ENCODE measurements around the gene PMS2.
"Not testable (repeated sequence)": the region's sequence is repeated elsewhere in the genome, so short reads cannot be mapped to it uniquely, and the experiment has no call there.

Gene PMS2

GRCh38 chr7:6015917-6016652 lies 7.2 kb upstream of the PMS2 start:
- no peak for DNase-seq (ENCODE audit: low read depth in 2 of 2)

GRCh38 chr7:6012355-6013104 lies 3.7 kb upstream of the PMS2 start:
- no peak for DNase-seq (ENCODE audit: low read depth in 2 of 2)

- DNase-seq (ENCODE audit: low read depth in 2 of 2), result no peak
These were observed 2.7 kb upstream of the PMS2 start for GRCh38 chr7:6011541-6011940.

GRCh38 chr7:6010370-6010769 lies 1.5 kb upstream of the PMS2 start:
- DNase-seq (ENCODE audit: low read depth in 2 of 2), result not testable (repeated sequence)

GRCh38 chr7:6007835-6008590 lies 836 bp downstream of the PMS2 start:
- DNase-seq (ENCODE audit: low read depth in 2 of 2), result not testable (repeated sequence)

- DNase-seq (ENCODE audit: low read depth in 2 of 2), result no peak
These were observed 1.5 kb downstream of the PMS2 start for GRCh38 chr7:6007386-6007785.

- DNase-seq (ENCODE audit: low read depth in 2 of 2), result peak in 1 of 2 donors; percentile 25
These were observed 11.5 kb downstream of the PMS2 start for GRCh38 chr7:5997210-5997808.

- DNase-seq (ENCODE audit: low read depth in 2 of 2), result not testable (repeated sequence)
These were observed 21.8 kb downstream of the PMS2 start for GRCh38 chr7:5987061-5987460.

GRCh38 chr7:5979680-5980314 lies 29.1 kb downstream of the PMS2 start:
- not testable (repeated sequence) for DNase-seq (ENCODE audit: low read depth in 2 of 2)

GRCh38 chr7:5973580-5973979 lies 35.3 kb downstream of the PMS2 start:
- DNase-seq (ENCODE audit: low read depth in 2 of 2), result not testable (repeated sequence)

GRCh38 chr7:5970347-5970911 lies 38.4 kb downstream of the PMS2 start, which contains the start of gene RSPH10B:
TSS of gene RSPH10B (minus strand) at chr7:5970689. CDS start at chr7:5967116, 3,573 bp downstream.
- DNase-seq (ENCODE audit: low read depth in 2 of 2), result not testable (repeated sequence)

- not testable (repeated sequence) for DNase-seq (ENCODE audit: low read depth in 2 of 2)
These were observed 45.0 kb downstream of the PMS2 start for GRCh38 chr7:5963810-5964209.

- DNase-seq (ENCODE audit: low read depth in 2 of 2), result not testable (repeated sequence)
These were observed 45.6 kb downstream of the PMS2 start for GRCh38 chr7:5963205-5963604.

GRCh38 chr7:5934945-5935450 lies 73.9 kb downstream of the PMS2 start:
- not testable (repeated sequence) for DNase-seq (ENCODE audit: low read depth in 2 of 2)

- DNase-seq (ENCODE audit: low read depth in 2 of 2), result not testable (repeated sequence)
These were observed 76.8 kb downstream of the PMS2 start for GRCh38 chr7:5931905-5932644.

GRCh38 chr7:5931250-5931649 lies 77.6 kb downstream of the PMS2 start:
- DNase-seq (ENCODE audit: low read depth in 2 of 2), result not testable (repeated sequence)

- DNase-seq (ENCODE audit: low read depth in 2 of 2), result not testable (repeated sequence)
These were observed 78.6 kb downstream of the PMS2 start for GRCh38 chr7:5930290-5930689.

GRCh38 chr7:5926263-5926870 lies 82.5 kb downstream of the PMS2 start:
- not testable (repeated sequence) for DNase-seq (ENCODE audit: low read depth in 2 of 2)

- DNase-seq (ENCODE audit: low read depth in 2 of 2), result not testable (repeated sequence)
These were observed 84.2 kb downstream of the PMS2 start for GRCh38 chr7:5924630-5925029.

Measured in stimulated activated CD8-positive, alpha-beta memory T cell treated with anti-CD3 and anti-CD28 coated beads, Interleukin-7, amount 100 ng/mL, for 1 hour (primary cell).